Calu3 (cell line): Measurements from ENCODE around the gene EPHX1. TPM values are rescaled to one million over a fixed set of nuclear protein-coding genes. Genes with fewer than 3 reads are reported as not detected.
"Not testable (repeated sequence)": the region's sequence is repeated elsewhere in the genome, so short reads cannot be mapped to it uniquely, and the experiment has no call there.

Experiments
- BruUV-seq: library from RNA; stranded (reverse); fragments of 400-500 nt; replicated peaks from 2 replicates; lab custom pipeline; 2021; lab: Mats Ljungman, UMichigan
- CTCF ChIA-PET: fragments of 300-600 bp; sonication (Branson Sonifier 250); formaldehyde crosslinking; loops from one replicate; lab custom pipeline; 2022; ENCODE audit warnings: antibody characterized with exemption; lab: Charles Lee
- DNase-seq: peaks from one replicate; pipeline ENCODE4 v3.0.0; 2022
- H3K27ac Mint-ChIP-seq: one replicate; pipeline ENCODE4 v1.8.0; 2022; ENCODE audit warnings: mixed read lengths; ENCODE audit not compliant: unreplicated experiment
- H3K27me3 Mint-ChIP-seq: one replicate; pipeline ENCODE4 v1.8.0; 2022; ENCODE audit warnings: mixed read lengths; ENCODE audit not compliant: unreplicated experiment
- H3K36me3 Mint-ChIP-seq: one replicate; pipeline ENCODE4 v1.8.0; 2022; ENCODE audit warnings: mild to moderate bottlenecking, moderate library complexity, mixed read lengths; ENCODE audit not compliant: insufficient read depth, unreplicated experiment
- H3K4me1 Mint-ChIP-seq: one replicate; pipeline ENCODE4 v1.8.0; 2022; ENCODE audit warnings: mild to moderate bottlenecking, low read depth, mixed read lengths; ENCODE audit not compliant: unreplicated experiment
- H3K4me3 Mint-ChIP-seq: one replicate; pipeline ENCODE4 v1.8.0; 2022; ENCODE audit warnings: mild to moderate bottlenecking, low read depth, moderate library complexity, mixed read lengths; ENCODE audit not compliant: unreplicated experiment
- H3K9me3 Mint-ChIP-seq: one replicate; pipeline ENCODE4 v1.8.0; 2022; ENCODE audit warnings: low read depth, mixed read lengths; ENCODE audit not compliant: unreplicated experiment
- intact Hi-C: fragments of 100-400 bp; cut with micrococcal nuclease; formaldehyde crosslinking; loops from one replicate; pipeline ENCODE4 v1.10.0; 2022; ENCODE audit not compliant: unreplicated experiment
- total RNA-seq: library from RNA; stranded (reverse); gene quantifications from 2 replicates; pipeline ENCODE4 v1.2.3, GENCODE V29; 2022
- TF ChIP-seq, protein P1 (sequence below): fragments of 200-600 bp; IDR thresholded peaks from one replicate; pipeline ENCODE4 v1.8.0; 2022; ENCODE audit warnings: antibody characterized with exemption; ENCODE audit not compliant: unreplicated experiment

The EPHX1 gene
- total RNA-seq, 1 experiment from 2014 or later, result 46.6 TPM

- DNase-seq, result no peak
- intact Hi-C loops, result no loop called here
- Mint-ChIP-seq H3K27me3 (no peaks in the 10 kb centered on the region), H3K4me1 (no peaks in the 10 kb centered on the region), H3K9me3 (no peaks in the 10 kb centered on the region), H3K36me3 (peaks cover 29% of the 10 kb centered on the region), H3K27ac (no peak overlapping the region), H3K4me3 (no peak overlapping the region)
- BruUV-seq, result no TSS peak
- TF ChIP-seq, protein P1, sequence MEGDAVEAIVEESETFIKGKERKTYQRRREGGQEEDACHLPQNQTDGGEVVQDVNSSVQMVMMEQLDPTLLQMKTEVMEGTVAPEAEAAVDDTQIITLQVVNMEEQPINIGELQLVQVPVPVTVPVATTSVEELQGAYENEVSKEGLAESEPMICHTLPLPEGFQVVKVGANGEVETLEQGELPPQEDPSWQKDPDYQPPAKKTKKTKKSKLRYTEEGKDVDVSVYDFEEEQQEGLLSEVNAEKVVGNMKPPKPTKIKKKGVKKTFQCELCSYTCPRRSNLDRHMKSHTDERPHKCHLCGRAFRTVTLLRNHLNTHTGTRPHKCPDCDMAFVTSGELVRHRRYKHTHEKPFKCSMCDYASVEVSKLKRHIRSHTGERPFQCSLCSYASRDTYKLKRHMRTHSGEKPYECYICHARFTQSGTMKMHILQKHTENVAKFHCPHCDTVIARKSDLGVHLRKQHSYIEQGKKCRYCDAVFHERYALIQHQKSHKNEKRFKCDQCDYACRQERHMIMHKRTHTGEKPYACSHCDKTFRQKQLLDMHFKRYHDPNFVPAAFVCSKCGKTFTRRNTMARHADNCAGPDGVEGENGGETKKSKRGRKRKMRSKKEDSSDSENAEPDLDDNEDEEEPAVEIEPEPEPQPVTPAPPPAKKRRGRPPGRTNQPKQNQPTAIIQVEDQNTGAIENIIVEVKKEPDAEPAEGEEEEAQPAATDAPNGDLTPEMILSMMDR, result no peak
- CTCF ChIA-PET, result no interaction called here
Observed at GRCh38 chr1:225830841-225831240, 20.9 kb downstream of the EPHX1 start.

GRCh38 chr1:225834417-225835329 lies 24.7 kb downstream of the EPHX1 start:
- Mint-ChIP-seq H3K4me1 (no peaks in the 10 kb centered on the region), H3K36me3 (peaks cover 37% of the 10 kb centered on the region), H3K9me3 (no peaks in the 10 kb centered on the region), H3K27me3 (no peaks in the 10 kb centered on the region), H3K27ac (peak overlapping the region; percentile 14), H3K4me3 (no peak overlapping the region)
- CTCF ChIA-PET, result interaction anchor here (0.7 to 1.2 kb wide), 4 partner anchors 23 to 360 kb away, joined by 3 to 7 read pairs (median 3); no protein-coding TSS in a partner anchor
- intact Hi-C loops, result no loop called here
- BruUV-seq, result no TSS peak
- DNase-seq, result no peak
- TF ChIP-seq, protein P1, result no peak

DNA sequence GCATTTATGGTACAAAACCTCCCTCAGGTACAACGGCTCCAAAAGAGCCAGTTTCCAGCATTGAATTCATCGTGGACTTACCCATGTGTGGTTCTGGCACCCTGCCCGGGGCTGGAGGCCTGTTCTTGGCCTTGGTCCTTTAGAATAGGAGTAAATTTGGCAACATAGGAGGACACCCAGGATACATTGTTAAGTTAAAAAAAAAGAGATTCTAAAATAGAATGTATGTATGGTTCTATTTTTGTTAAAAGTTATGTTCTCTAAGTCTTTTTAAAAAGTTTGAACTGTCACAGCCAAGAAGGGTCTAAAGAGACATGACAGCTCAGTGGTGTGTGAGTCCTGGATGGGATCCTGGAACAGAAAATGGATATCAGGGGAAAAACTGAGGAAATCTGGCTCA lies 25.9 kb downstream of the EPHX1 start:
- CTCF ChIA-PET, result interaction anchor here (0.7 kb wide), 2 partner anchors 22 to 382 kb away, joined by 3 to 5 read pairs; no protein-coding TSS in a partner anchor
- no peaks in the 10 kb centered on the region for H3K9me3 Mint-ChIP-seq
- no peaks in the 10 kb centered on the region for H3K27me3 Mint-ChIP-seq
- H3K4me1 Mint-ChIP-seq, result no peaks in the 10 kb centered on the region
- no peak overlapping the region for H3K4me3 Mint-ChIP-seq
- BruUV-seq, result no TSS peak
- no peak for DNase-seq
- no peak overlapping the region for H3K27ac Mint-ChIP-seq
- intact Hi-C loops, result no loop called here
- TF ChIP-seq, protein P1, result no peak
- peaks cover 49% of the 10 kb centered on the region for H3K36me3 Mint-ChIP-seq

DNA sequence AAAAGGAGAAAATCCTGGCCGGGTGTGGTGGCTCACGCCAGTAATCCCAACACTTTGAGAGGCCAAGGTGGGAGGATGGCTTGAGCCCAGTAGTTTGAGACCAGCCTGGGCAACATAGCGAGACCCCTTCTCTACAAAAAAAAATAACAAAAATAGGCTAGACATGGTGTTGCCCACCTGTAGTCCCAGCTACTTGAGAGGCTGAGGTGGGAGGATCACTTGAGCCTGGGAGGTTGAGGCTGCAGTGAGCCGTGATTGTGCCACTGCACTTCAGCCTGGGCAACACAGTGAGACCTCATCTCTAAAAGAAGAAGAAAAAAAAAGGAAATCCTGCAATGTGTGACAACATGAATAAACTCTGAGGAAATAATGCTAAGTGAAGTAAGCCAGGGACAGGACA lies 26.4 kb downstream of the EPHX1 start:
- BruUV-seq, CTCF ChIA-PET, intact Hi-C loops, H3K27me3 Mint-ChIP-seq, H3K9me3 Mint-ChIP-seq, DNase-seq, H3K27ac Mint-ChIP-seq, H3K4me1 Mint-ChIP-seq, H3K4me3 Mint-ChIP-seq: not testable (repeated sequence)
- H3K36me3 Mint-ChIP-seq, result peaks cover 53% of the 10 kb centered on the region
